PC-9 (cell line): ENCODE data around the gene FSIP2. TPM values are rescaled to one million over a fixed set of nuclear protein-coding genes. Genes with fewer than 3 reads are reported as not detected.
"Not testable (repeated sequence)": the region's sequence is repeated elsewhere in the genome, so short reads cannot be mapped to it uniquely, and the experiment has no call there.

Experiments used
- BruUV-seq: library from RNA; stranded (reverse); fragments of 400-500 nt; replicated peaks from 2 replicates; lab custom pipeline; 2021; lab: Mats Ljungman, UMichigan
- CTCF ChIA-PET: fragments of 300-600 bp; sonication (Branson Sonifier 250); formaldehyde crosslinking; loops from one replicate; lab custom pipeline; 2022; ENCODE audit warnings: antibody characterized with exemption; lab: Charles Lee
- POLR2A ChIA-PET: fragments of 300-600 bp; sonication (Branson Sonifier 250); formaldehyde crosslinking; loops from one replicate; lab custom pipeline; 2022; ENCODE audit warnings: antibody characterized with exemption; ENCODE audit not compliant: unreplicated experiment; lab: Charles Lee
- DNase-seq, 2 experiments: peaks; one replicate each; pipeline versions ENCODE4 v3.0.0 to v3.0.0-alpha.2; 2015 to 2022; ENCODE audit warnings: mixed read lengths in 1 of 2
- H2AFZ ChIP-seq: fragments of 200-600 bp; sonication (generic); 2 replicates; pipeline ENCODE4 v1.8.1; 2017; ENCODE audit warnings: antibody characterized with exemption
- H3F3A ChIP-seq: fragments of 200-600 bp; sonication (generic); 2 replicates; pipeline ENCODE4 v1.8.1; 2017; ENCODE audit warnings: antibody characterized with exemption, mild to moderate bottlenecking, low read depth; ENCODE audit not compliant: insufficient read depth
- H3K27ac ChIP-seq: fragments of 200-600 bp; sonication (generic); 2 replicates; pipeline ENCODE4 v1.6.1; 2016; ENCODE audit warnings: mixed run types
- H3K27me3 ChIP-seq: fragments of 200-600 bp; sonication (generic); 2 replicates; pipeline ENCODE4 v1.6.1; 2016; ENCODE audit warnings: low read depth, mixed run types; ENCODE audit not compliant: insufficient read depth
- H3K36me3 ChIP-seq: fragments of 200-600 bp; sonication (generic); 2 replicates; pipeline ENCODE4 v1.6.1; 2016; ENCODE audit warnings: low read depth, mixed run types
- H3K4me1 ChIP-seq: fragments of 200-600 bp; sonication (generic); replicated peaks from 2 replicates; pipeline ENCODE4 v1.6.1; 2016; ENCODE audit warnings: mixed run types; ENCODE audit not compliant: insufficient read depth
- H3K4me2 ChIP-seq: fragments of 200-600 bp; sonication (generic); 2 replicates; pipeline ENCODE4 v1.6.1; 2017; ENCODE audit warnings: mixed run types
- H3K4me3 ChIP-seq: fragments of 200-600 bp; sonication (generic); 2 replicates; pipeline ENCODE4 v1.6.1; 2016; ENCODE audit warnings: mixed run types
- H3K79me2 ChIP-seq: fragments of 200-600 bp; sonication (generic); 2 replicates; pipeline ENCODE4 v1.6.1; 2017; ENCODE audit warnings: low read depth, mixed run types
- H3K9me2 ChIP-seq: fragments of 200-600 bp; sonication (generic); 2 replicates; pipeline ENCODE4 v1.8.1; 2017; ENCODE audit warnings: mild to moderate bottlenecking; ENCODE audit not compliant: insufficient read depth
- H3K9me3 ChIP-seq: fragments of 200-600 bp; sonication (generic); 2 replicates; pipeline ENCODE4 v1.8.1; 2016; ENCODE audit warnings: low read depth; ENCODE audit not compliant: insufficient read depth
- H4K20me1 ChIP-seq: fragments of 200-600 bp; sonication (generic); 2 replicates; pipeline ENCODE4 v1.8.1; 2017; ENCODE audit not compliant: insufficient read depth
- CTCF ChIP-seq: fragments of 200-600 bp; sonication (generic); conservative IDR thresholded peaks from 2 replicates; pipeline ENCODE4 v1.6.1; 2017; ENCODE audit warnings: mixed run types, antibody characterized with exemption, mild to moderate bottlenecking, moderate library complexity
- EZH2 ChIP-seq: fragments of 200-600 bp; sonication (generic); IDR thresholded peaks from 2 replicates; pipeline ENCODE4 v1.8.0; 2017; ENCODE audit warnings: antibody characterized with exemption, low read depth
- intact Hi-C: fragments of 100-400 bp; cut with micrococcal nuclease; formaldehyde crosslinking; loops from one replicate; pipeline ENCODE4 v1.10.0; 2022; ENCODE audit not compliant: unreplicated experiment
- total RNA-seq: library from RNA; stranded (reverse); gene quantifications from 2 replicates; pipeline ENCODE4 v1.2.3, GENCODE V29; 2021

Gene FSIP2
- total RNA-seq, 1 experiment from 2014 or later, result 0.22 TPM

- H3F3A ChIP-seq, result no peaks in the 10 kb centered on the region
- peak overlapping the region; percentile 72 for H3K4me2 ChIP-seq
- CTCF ChIA-PET, result no interaction called here
- no peaks in the 10 kb centered on the region for H3K9me2 ChIP-seq
- peak overlapping the region; percentile 51; the same call in 1 of the 2 replicates for H3K4me3 ChIP-seq
- intact Hi-C loops, result no loop called here
- no peak for DNase-seq
- H2AFZ ChIP-seq, result no peak overlapping the region
- H3K79me2 ChIP-seq, result no peaks in the 10 kb centered on the region
- POLR2A ChIA-PET, result no interaction called here
- no peak overlapping the region for H3K27ac ChIP-seq
- no peaks in the 10 kb centered on the region for H3K9me3 ChIP-seq
- H4K20me1 ChIP-seq, result no peaks in the 10 kb centered on the region
- no peaks in the 10 kb centered on the region for H3K27me3 ChIP-seq
- no peaks in the 10 kb centered on the region for H3K36me3 ChIP-seq
- H3K4me1 ChIP-seq, result no peaks in the 10 kb centered on the region
- no TSS peak for BruUV-seq
- TF ChIP-seq CTCF, result no peak
- no peak for TF ChIP-seq EZH2
Observed at GRCh38 chr2:185862657-185863398, 124.2 kb downstream of the FSIP2 start.

- H3K27me3 ChIP-seq, H3K4me1 ChIP-seq, intact Hi-C loops, H3F3A ChIP-seq, H3K9me2 ChIP-seq, H3K79me2 ChIP-seq, H3K9me3 ChIP-seq, H4K20me1 ChIP-seq, H3K36me3 ChIP-seq: not testable (repeated sequence)
- BruUV-seq, result TSS peak; percentile 67
- POLR2A ChIA-PET, result interaction anchor here (0.6 kb wide), 1 partner anchor 38 kb away, joined by 5 read pairs; no protein-coding TSS in a partner anchor
- CTCF ChIA-PET, result interaction anchor here (0.6 kb wide), 1 partner anchor 886 kb away, joined by 3 read pairs; no protein-coding TSS in a partner anchor
- Histone ChIP-seq H2AFZ (peak overlapping the region; percentile 62; the same call in 1 of the 2 replicates), H3K27ac (0 out of 2 replicates have a peak overlapping the region, but pooled peaks have one; percentile 35), H3K4me2 (peak overlapping the region; percentile 72), H3K4me3 (peak overlapping the region; percentile 51)
- DNase-seq, result peak in 1 of 2 experiments; percentile 60
Observed at GRCh38 chr2:185864468-185865260, 126.1 kb downstream of the FSIP2 start.

- DNase-seq, result no peak
- POLR2A ChIA-PET, result no interaction called here
- no peak overlapping the region for H2AFZ ChIP-seq
- H3K4me2 ChIP-seq, result no peak overlapping the region
- CTCF ChIA-PET, result no interaction called here
- H3K4me1 ChIP-seq, result no peaks in the 10 kb centered on the region
- no TSS peak for BruUV-seq
- H3K27ac ChIP-seq, result no peak overlapping the region
- no peaks in the 10 kb centered on the region for H4K20me1 ChIP-seq
- H3K79me2 ChIP-seq, result no peaks in the 10 kb centered on the region
- no peaks in the 10 kb centered on the region for H3K9me2 ChIP-seq
- no peak overlapping the region for H3K4me3 ChIP-seq
- no peaks in the 10 kb centered on the region for H3F3A ChIP-seq
- no peaks in the 10 kb centered on the region for H3K36me3 ChIP-seq
- TF ChIP-seq EZH2 (no peak), CTCF (no peak)
- no peaks in the 10 kb centered on the region for H3K9me3 ChIP-seq
- intact Hi-C loops, result no loop called here
- H3K27me3 ChIP-seq, result no peaks in the 10 kb centered on the region
Observed at GRCh38 chr2:185875136-185875931, 136.7 kb downstream of the FSIP2 start.
